Calu3 (cell line): ENCODE results near the gene ATXN7L1. TPM values are rescaled to one million over a fixed set of nuclear protein-coding genes. Genes with fewer than 3 reads are reported as not detected.
"Not testable (repeated sequence)": the region's sequence is repeated elsewhere in the genome, so short reads cannot be mapped to it uniquely, and the experiment has no call there.

ENCODE experiments used
- BruUV-seq: library from RNA; stranded (reverse); fragments of 400-500 nt; replicated peaks from 2 replicates; lab custom pipeline; 2021; lab: Mats Ljungman, UMichigan
- CTCF ChIA-PET: fragments of 300-600 bp; sonication (Branson Sonifier 250); formaldehyde crosslinking; loops from one replicate; lab custom pipeline; 2022; ENCODE audit warnings: antibody characterized with exemption; lab: Charles Lee
- DNase-seq: peaks from one replicate; pipeline ENCODE4 v3.0.0; 2022
- H3K27ac Mint-ChIP-seq: one replicate; pipeline ENCODE4 v1.8.0; 2022; ENCODE audit warnings: mixed read lengths; ENCODE audit not compliant: unreplicated experiment
- H3K27me3 Mint-ChIP-seq: one replicate; pipeline ENCODE4 v1.8.0; 2022; ENCODE audit warnings: mixed read lengths; ENCODE audit not compliant: unreplicated experiment
- H3K36me3 Mint-ChIP-seq: one replicate; pipeline ENCODE4 v1.8.0; 2022; ENCODE audit warnings: mild to moderate bottlenecking, moderate library complexity, mixed read lengths; ENCODE audit not compliant: insufficient read depth, unreplicated experiment
- H3K4me1 Mint-ChIP-seq: one replicate; pipeline ENCODE4 v1.8.0; 2022; ENCODE audit warnings: mild to moderate bottlenecking, low read depth, mixed read lengths; ENCODE audit not compliant: unreplicated experiment
- H3K4me3 Mint-ChIP-seq: one replicate; pipeline ENCODE4 v1.8.0; 2022; ENCODE audit warnings: mild to moderate bottlenecking, low read depth, moderate library complexity, mixed read lengths; ENCODE audit not compliant: unreplicated experiment
- H3K9me3 Mint-ChIP-seq: one replicate; pipeline ENCODE4 v1.8.0; 2022; ENCODE audit warnings: low read depth, mixed read lengths; ENCODE audit not compliant: unreplicated experiment
- CTCF ChIP-seq: fragments of 200-600 bp; IDR thresholded peaks from one replicate; pipeline ENCODE4 v1.8.0; 2022; ENCODE audit warnings: antibody characterized with exemption; ENCODE audit not compliant: unreplicated experiment
- intact Hi-C: fragments of 100-400 bp; cut with micrococcal nuclease; formaldehyde crosslinking; loops from one replicate; pipeline ENCODE4 v1.10.0; 2022; ENCODE audit not compliant: unreplicated experiment
- total RNA-seq: library from RNA; stranded (reverse); gene quantifications from 2 replicates; pipeline ENCODE4 v1.2.3, GENCODE V29; 2022

Gene ATXN7L1
- total RNA-seq, 1 experiment from 2014 or later, result 12.0 TPM

DNA sequence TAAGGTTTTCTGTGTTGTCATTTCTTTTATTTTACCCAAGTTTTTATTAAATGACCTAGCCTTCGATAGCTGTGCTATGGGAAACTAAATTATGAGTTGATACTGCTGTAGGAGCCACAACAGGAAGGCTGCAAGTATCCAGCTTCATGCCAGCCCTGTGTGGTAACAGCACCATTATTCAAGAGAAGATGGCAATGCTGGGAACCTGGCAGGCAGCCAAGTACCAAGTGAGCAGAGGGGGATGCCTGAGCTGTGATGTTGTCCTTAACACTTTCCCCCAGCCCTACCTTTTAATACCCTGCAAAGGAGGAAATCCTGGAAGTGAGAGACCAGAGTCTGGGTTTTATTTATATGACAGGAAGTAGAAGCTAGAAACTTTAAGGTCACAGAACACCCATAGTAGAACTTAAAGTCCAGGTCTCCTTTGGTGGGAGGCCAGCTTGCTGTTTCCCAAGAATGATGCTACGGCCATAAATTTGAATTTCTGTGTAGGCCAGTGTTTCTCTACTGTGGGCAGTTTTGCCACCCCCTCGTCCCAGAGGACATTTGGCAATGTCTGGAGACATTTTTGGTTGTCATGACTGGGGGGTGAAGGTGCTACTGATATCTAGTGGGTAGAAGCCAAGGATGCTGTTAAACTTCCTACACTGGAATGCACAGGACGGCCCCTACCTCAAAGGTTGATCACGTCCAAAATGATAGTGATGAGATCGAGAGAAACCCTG, 9.2 kb upstream of the ATXN7L1 start:
- no peak for TF ChIP-seq CTCF
- no peak for DNase-seq
- no TSS peak for BruUV-seq

GRCh38 chr7:105883179-105883578, 6.8 kb upstream of the ATXN7L1 start:
- BruUV-seq, H3K27ac Mint-ChIP-seq, intact Hi-C loops, CTCF ChIA-PET, H3K9me3 Mint-ChIP-seq, H3K4me3 Mint-ChIP-seq, DNase-seq, H3K27me3 Mint-ChIP-seq, H3K36me3 Mint-ChIP-seq: not testable (repeated sequence)
- H3K4me1 Mint-ChIP-seq, result peaks cover 24% of the 10 kb centered on the region

More for the DNA sequence above, 9.2 kb upstream of the ATXN7L1 start:
- Mint-ChIP-seq H3K4me1 (peaks cover 15% of the 10 kb centered on the region), H3K4me3 (no peak overlapping the region), H3K9me3 (peaks cover 4% of the 10 kb centered on the region), H3K27ac (no peak overlapping the region), H3K27me3 (no peaks in the 10 kb centered on the region), H3K36me3 (no peaks in the 10 kb centered on the region)
- intact Hi-C loops, result no loop called here
- CTCF ChIA-PET, result interaction anchor here (0.7 kb wide), 1 partner anchor 786 kb away, joined by 5 read pairs; no protein-coding TSS in a partner anchor

GRCh38 chr7:105881439-105881838, 5.0 kb upstream of the ATXN7L1 start:
- no peaks in the 10 kb centered on the region for H3K27me3 Mint-ChIP-seq
- intact Hi-C loops, result no loop called here
- peaks cover 13% of the 10 kb centered on the region for H3K36me3 Mint-ChIP-seq
- no peak overlapping the region for H3K27ac Mint-ChIP-seq
- CTCF ChIA-PET, result no interaction called here
- peaks cover 16% of the 10 kb centered on the region for H3K4me1 Mint-ChIP-seq
- peaks cover 4% of the 10 kb centered on the region for H3K9me3 Mint-ChIP-seq
- H3K4me3 Mint-ChIP-seq, result no peak overlapping the region
- no peak for TF ChIP-seq CTCF
- BruUV-seq, result no TSS peak
- DNase-seq, result no peak

- peaks cover 20% of the 10 kb centered on the region for H3K36me3 Mint-ChIP-seq
- no peaks in the 10 kb centered on the region for H3K27me3 Mint-ChIP-seq
- TF ChIP-seq CTCF, result no peak
- peaks cover 4% of the 10 kb centered on the region for H3K9me3 Mint-ChIP-seq
- no peak for DNase-seq
- BruUV-seq, result no TSS peak
- peaks cover 16% of the 10 kb centered on the region for H3K4me1 Mint-ChIP-seq
- H3K27ac Mint-ChIP-seq, result no peak overlapping the region
- CTCF ChIA-PET, result interaction anchor here (0.5 kb wide), 1 partner anchor 36 kb away, joined by 3 read pairs; no protein-coding TSS in a partner anchor
- intact Hi-C loops, result no loop called here
- no peak overlapping the region for H3K4me3 Mint-ChIP-seq
Observed at GRCh38 chr7:105880571-105881330, 4.4 kb upstream of the ATXN7L1 start.
